ENCODE data around the gene SUN1. TPM values are rescaled to one million over a fixed set of nuclear protein-coding genes. Genes with fewer than 3 reads are reported as not detected.

The SUN1 gene
- total and polyA plus RNA-seq, 2 of the 8 experiments (the other 6 are each of a cell fraction or from before 2014, with no cell fraction given), result 108 to 158 TPM

DNA sequence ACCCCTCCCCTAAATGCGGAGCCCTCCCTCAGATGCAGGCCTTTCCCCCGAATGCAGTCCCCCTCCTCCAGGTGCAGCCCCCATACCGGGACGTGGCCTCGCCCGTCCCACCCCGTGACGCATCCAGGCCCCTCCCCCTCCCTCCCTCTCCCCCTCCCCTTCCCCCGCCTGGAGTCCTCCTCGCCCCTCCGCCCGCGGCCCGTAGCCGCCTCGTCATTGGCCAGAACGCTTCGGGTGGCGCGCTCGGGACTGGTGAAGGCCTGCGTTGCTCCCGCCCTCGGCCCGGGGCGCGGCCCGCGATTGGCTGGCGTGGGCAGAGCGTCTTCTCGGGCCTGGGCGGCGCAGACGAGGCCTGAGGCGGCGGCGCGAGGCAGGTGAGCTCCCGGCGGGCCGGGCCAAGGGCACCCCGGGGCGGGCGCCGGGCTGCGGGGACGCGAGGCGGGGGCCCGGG is 16.0 kb upstream of the SUN1 start (continued):
- TF ChIP-seq SP2 (IDR thresholded peaks at IDR 0.05; ENCODE audit: low read length), result peak; percentile 52
- no peak for TF ChIP-seq SP4 (IDR thresholded peaks at IDR 0.05; ENCODE audit: low read length)
- no peak for TF ChIP-seq RFX5 (IDR thresholded peaks at IDR 0.05; ENCODE audit: borderline replicate concordance, low read depth, low read length)
